ENCODE data around the gene TXNDC2.

Gene TXNDC2

GRCh38 chr18:9885170-9886004 lies at the start of gene TXNDC2:
TSS of gene TXNDC2 (plus strand) at chr18:9885973. CDS start at chr18:9886681, 708 bp downstream.
- Histone ChIP-seq H3K9me3 (ENCODE audit: low read depth, low read length) (no peaks in the 10 kb centered on the region), H3K36me3 (ENCODE audit: insufficient read depth, low read length) (no peaks in the 10 kb centered on the region), H3K4me3 (no peak within 1 kb of the TSS), H3K9ac (ENCODE audit: insufficient read length) (no peak within 1 kb of the TSS), H3K27ac (no peak within 1 kb of the TSS)
- TF ChIP-seq POLR2AphosphoS5 (IDR thresholded peaks at IDR 0.05; ENCODE audit: borderline replicate concordance, low read depth, low read length) = no peak
- TF ChIP-seq EZH2 (IDR thresholded peaks at IDR 0.05) = no peak
- no peak for TF ChIP-seq FOXP2 (optimal IDR thresholded peaks at IDR 0.05; ENCODE audit: control extremely low read depth, extremely low read length, insufficient read depth)
- no peak for DNase-seq (ENCODE audit: low read depth, low spot score)

- no peak for TF ChIP-seq POLR2AphosphoS5 (IDR thresholded peaks at IDR 0.05; ENCODE audit: borderline replicate concordance, low read depth, low read length)
- TF ChIP-seq FOXP2 (optimal IDR thresholded peaks at IDR 0.05; ENCODE audit: control extremely low read depth, extremely low read length, insufficient read depth) = no peak
- no peak for TF ChIP-seq EZH2 (IDR thresholded peaks at IDR 0.05)
- DNase-seq (ENCODE audit: low read depth, low spot score) = no peak
- H3K4me3 ChIP-seq = no peak overlapping the region
- no peak overlapping the region for H3K9ac ChIP-seq (ENCODE audit: insufficient read length)
- no peak overlapping the region for H3K27ac ChIP-seq
- H3K9me3 ChIP-seq (ENCODE audit: low read depth, low read length) = no peaks in the 10 kb centered on the region
- H3K36me3 ChIP-seq (ENCODE audit: insufficient read depth, low read length) = no peaks in the 10 kb centered on the region
Measured at GRCh38 chr18:9838144-9838877, 47.5 kb upstream of the TXNDC2 start.

- H3K27ac ChIP-seq = no peak overlapping the region
- H3K4me3 ChIP-seq = no peak overlapping the region
- TF ChIP-seq EZH2 (IDR thresholded peaks at IDR 0.05) = no peak
- TF ChIP-seq FOXP2 (optimal IDR thresholded peaks at IDR 0.05; ENCODE audit: control extremely low read depth, extremely low read length, insufficient read depth) = no peak
- TF ChIP-seq POLR2AphosphoS5 (IDR thresholded peaks at IDR 0.05; ENCODE audit: borderline replicate concordance, low read depth, low read length) = no peak
- no peak overlapping the region for H3K9ac ChIP-seq (ENCODE audit: insufficient read length)
- no peak for DNase-seq (ENCODE audit: low read depth, low spot score)
- no peaks in the 10 kb centered on the region for H3K36me3 ChIP-seq (ENCODE audit: insufficient read depth, low read length)
- no peaks in the 10 kb centered on the region for H3K9me3 ChIP-seq (ENCODE audit: low read depth, low read length)
Measured at GRCh38 chr18:9839211-9839610, 46.6 kb upstream of the TXNDC2 start.

- H3K36me3 ChIP-seq (ENCODE audit: insufficient read depth, low read length) = no peaks in the 10 kb centered on the region
- no peak overlapping the region for H3K27ac ChIP-seq
- no peak overlapping the region for H3K4me3 ChIP-seq
- H3K9me3 ChIP-seq (ENCODE audit: low read depth, low read length) = no peaks in the 10 kb centered on the region
- TF ChIP-seq EZH2 (IDR thresholded peaks at IDR 0.05) = no peak
- no peak for TF ChIP-seq POLR2AphosphoS5 (IDR thresholded peaks at IDR 0.05; ENCODE audit: borderline replicate concordance, low read depth, low read length)
- TF ChIP-seq FOXP2 (optimal IDR thresholded peaks at IDR 0.05; ENCODE audit: control extremely low read depth, extremely low read length, insufficient read depth) = no peak
- no peak overlapping the region for H3K9ac ChIP-seq (ENCODE audit: insufficient read length)
- DNase-seq (ENCODE audit: low read depth, low spot score) = no peak
Measured at GRCh38 chr18:9839853-9840252, 45.9 kb upstream of the TXNDC2 start.

- no peak overlapping the region for H3K4me3 ChIP-seq
- H3K9ac ChIP-seq (ENCODE audit: insufficient read length) = no peak overlapping the region
Measured at GRCh38 chr18:9841752-9842151, 44.0 kb upstream of the TXNDC2 start.

GRCh38 chr18:9842448-9842847 lies 43.3 kb upstream of the TXNDC2 start:
- DNase-seq (ENCODE audit: low read depth, low spot score) = no peak
- no peak overlapping the region for H3K9ac ChIP-seq (ENCODE audit: insufficient read length)
- no peaks in the 10 kb centered on the region for H3K36me3 ChIP-seq (ENCODE audit: insufficient read depth, low read length)
- H3K4me3 ChIP-seq = no peak overlapping the region
- H3K27ac ChIP-seq = no peak overlapping the region
- TF ChIP-seq EZH2 (IDR thresholded peaks at IDR 0.05) = no peak
- TF ChIP-seq POLR2AphosphoS5 (IDR thresholded peaks at IDR 0.05; ENCODE audit: borderline replicate concordance, low read depth, low read length) = no peak
- no peak for TF ChIP-seq FOXP2 (optimal IDR thresholded peaks at IDR 0.05; ENCODE audit: control extremely low read depth, extremely low read length, insufficient read depth)
- no peaks in the 10 kb centered on the region for H3K9me3 ChIP-seq (ENCODE audit: low read depth, low read length)

More at GRCh38 chr18:9841752-9842151, 44.0 kb upstream of the TXNDC2 start:
- H3K36me3 ChIP-seq (ENCODE audit: insufficient read depth, low read length) = no peaks in the 10 kb centered on the region
- H3K27ac ChIP-seq = no peak overlapping the region
- no peak for DNase-seq (ENCODE audit: low read depth, low spot score)
- TF ChIP-seq FOXP2 (optimal IDR thresholded peaks at IDR 0.05; ENCODE audit: control extremely low read depth, extremely low read length, insufficient read depth) (no peak), EZH2 (IDR thresholded peaks at IDR 0.05) (no peak), POLR2AphosphoS5 (IDR thresholded peaks at IDR 0.05; ENCODE audit: borderline replicate concordance, low read depth, low read length) (no peak)
- no peaks in the 10 kb centered on the region for H3K9me3 ChIP-seq (ENCODE audit: low read depth, low read length)

GRCh38 chr18:9845256-9845655 lies 40.5 kb upstream of the TXNDC2 start:
- Histone ChIP-seq H3K4me3 (no peak overlapping the region), H3K9me3 (ENCODE audit: low read depth, low read length) (no peaks in the 10 kb centered on the region), H3K9ac (ENCODE audit: insufficient read length) (no peak overlapping the region), H3K36me3 (ENCODE audit: insufficient read depth, low read length) (no peaks in the 10 kb centered on the region), H3K27ac (no peak overlapping the region)
- DNase-seq (ENCODE audit: low read depth, low spot score) = no peak
- TF ChIP-seq FOXP2 (optimal IDR thresholded peaks at IDR 0.05; ENCODE audit: control extremely low read depth, extremely low read length, insufficient read depth) (no peak), EZH2 (IDR thresholded peaks at IDR 0.05) (no peak), POLR2AphosphoS5 (IDR thresholded peaks at IDR 0.05; ENCODE audit: borderline replicate concordance, low read depth, low read length) (no peak)

- Histone ChIP-seq H3K9ac (ENCODE audit: insufficient read length) (no peak overlapping the region), H3K27ac (no peak overlapping the region), H3K4me3 (no peak overlapping the region), H3K9me3 (ENCODE audit: low read depth, low read length) (no peaks in the 10 kb centered on the region), H3K36me3 (ENCODE audit: insufficient read depth, low read length) (no peaks in the 10 kb centered on the region)
- TF ChIP-seq POLR2AphosphoS5 (IDR thresholded peaks at IDR 0.05; ENCODE audit: borderline replicate concordance, low read depth, low read length) (no peak), FOXP2 (optimal IDR thresholded peaks at IDR 0.05; ENCODE audit: control extremely low read depth, extremely low read length, insufficient read depth) (no peak), EZH2 (IDR thresholded peaks at IDR 0.05) (no peak)
- no peak for DNase-seq (ENCODE audit: low read depth, low spot score)
Measured at GRCh38 chr18:9846162-9846925, 39.4 kb upstream of the TXNDC2 start.

Data from SK-N-MC (cell line).